ENCODE results near the gene ATOH7. TPM values are rescaled to one million over a fixed set of nuclear protein-coding genes. Genes with fewer than 3 reads are reported as not detected.

Gene ATOH7
- not detected in 2 replicates for total RNA-seq

GRCh38 chr10:68231817-68232251 is at the start of gene ATOH7:
Gene ATOH7, minus strand, starts transcription at chr10:68232113. Its CDS starts 436 bp downstream, at chr10:68231677.

Other genes starting within 250 kb of the ATOH7 start
- 20.5 and 25.5 TPM in 2 replicates for gene HERC4, start 156.8 kb downstream of the ATOH7 start, total RNA-seq
- not detected in 2 replicates for gene MYPN, start 122.6 kb downstream of the ATOH7 start, total RNA-seq
- 29.1 and 31.7 TPM in 2 replicates for gene HNRNPH3, start 100.0 kb upstream of the ATOH7 start, total RNA-seq
- 0.98 and 1.5 TPM in 2 replicates for gene PBLD, start 100.8 kb upstream of the ATOH7 start, total RNA-seq
- gene RUFY2, start 175.2 kb upstream of the ATOH7 start, total RNA-seq = 5.6 and 9.0 TPM in 2 replicates
- gene DNA2, start 239.9 kb upstream of the ATOH7 start, total RNA-seq = 8.8 and 9.1 TPM in 2 replicates